Karpas-422 (cell line): ENCODE results near the gene PBX1. TPM values are rescaled to one million over a fixed set of nuclear protein-coding genes. Genes with fewer than 3 reads are reported as not detected.

Experiments
- DNase-seq: peaks from one replicate; pipeline ENCODE4 v3.0.0-alpha.2; 2015
- H2AFZ ChIP-seq: fragments of 200-600 bp; sonication (generic); 2 replicates; pipeline ENCODE4 v1.6.1; 2014; ENCODE audit warnings: antibody characterized with exemption, low read length, mixed read lengths
- H3K27ac ChIP-seq: fragments of 200-600 bp; sonication (generic); 2 replicates; pipeline ENCODE4 v1.5.1; 2014; ENCODE audit warnings: mild to moderate bottlenecking, low read length, moderate library complexity
- H3K27me3 ChIP-seq: fragments of 200-600 bp; sonication (generic); 2 replicates; pipeline ENCODE4 v1.6.1; 2014; ENCODE audit warnings: low read length, mixed read lengths
- H3K36me3 ChIP-seq: fragments of 200-600 bp; sonication (generic); 2 replicates; pipeline ENCODE4 v1.6.1; 2014; ENCODE audit warnings: low read length, mixed read lengths; ENCODE audit not compliant: insufficient read depth
- H3K4me1 ChIP-seq: fragments of 200-600 bp; sonication (generic); 2 replicates; pipeline ENCODE4 v1.6.1; 2014; ENCODE audit warnings: mild to moderate bottlenecking, low read length, mixed read lengths
- H3K4me2 ChIP-seq: fragments of 200-600 bp; sonication (generic); 2 replicates; pipeline ENCODE4 v1.6.1; 2014; ENCODE audit warnings: low read length, low read depth, mild to moderate bottlenecking; ENCODE audit not compliant: poor library complexity, severe bottlenecking
- H3K4me3 ChIP-seq: fragments of 200-600 bp; sonication (generic); 2 replicates; pipeline ENCODE4 v1.5.1; 2014; ENCODE audit warnings: mild to moderate bottlenecking, antibody characterized with exemption, low read length, mixed read lengths
- H3K79me2 ChIP-seq: fragments of 200-600 bp; sonication (generic); 2 replicates; pipeline ENCODE4 v1.6.1; 2014; ENCODE audit warnings: mild to moderate bottlenecking, low read length, mixed read lengths
- H3K9ac ChIP-seq: fragments of 200-600 bp; sonication (generic); 2 replicates; pipeline ENCODE4 v1.6.0; 2014; ENCODE audit warnings: low read length
- H3K9me2 ChIP-seq: fragments of 200-600 bp; sonication (generic), shearing (Covaris generic); replicated peaks from 2 replicates; pipeline ENCODE4 v1.6.0; 2014; ENCODE audit warnings: mild to moderate bottlenecking, low read length, moderate library complexity; ENCODE audit not compliant: insufficient read depth
- H3K9me3 ChIP-seq: fragments of 300-700, 200-600 bp; sonication (generic); 2 replicates; pipeline ENCODE4 v1.6.1; 2014; ENCODE audit warnings: low read length, mixed read lengths
- H4K20me1 ChIP-seq: fragments of 200-600 bp; sonication (generic); 2 replicates; pipeline ENCODE4 v1.6.1; 2014; ENCODE audit warnings: mild to moderate bottlenecking, antibody characterized with exemption, low read length, low read depth; ENCODE audit not compliant: insufficient read depth
- total RNA-seq: library from RNA; depleted of rRNA; stranded (reverse); fragments of >200 nt; shearing (Covaris generic); gene quantifications from 2 replicates; pipeline ENCODE4 v1.2.3, GENCODE V29; 2014; ENCODE audit warnings: low replicate concordance

The PBX1 gene
- total RNA-seq, 1 experiment from 2014 or later = 0.41 TPM

DNA sequence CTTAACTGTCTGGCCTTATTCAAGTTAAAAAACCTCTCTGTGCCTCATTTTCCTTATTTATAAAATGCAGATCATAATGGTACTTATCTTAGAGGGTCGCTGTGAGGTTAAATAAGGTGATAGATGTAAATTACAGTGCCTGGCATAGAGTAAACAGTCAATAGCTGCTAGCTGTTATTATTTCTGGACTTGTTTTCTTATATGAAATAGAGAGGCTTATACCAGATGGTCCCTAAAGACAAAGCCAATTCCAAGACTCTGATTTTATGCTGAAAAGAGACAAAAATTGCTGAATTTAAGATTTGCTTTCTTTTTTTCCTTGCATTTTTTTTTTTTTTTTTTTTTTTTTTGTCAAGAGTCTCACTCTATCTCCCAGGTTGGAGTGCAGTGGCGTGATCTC, 10.3 kb downstream of the PBX1 start:
- DNase-seq = no peak
- Histone ChIP-seq H3K27ac (no peak overlapping the region), H3K9ac (no peak overlapping the region), H3K36me3 (no peaks in the 10 kb centered on the region), H3K27me3 (no peaks in the 10 kb centered on the region), H4K20me1 (no peaks in the 10 kb centered on the region), H3K4me1 (no peaks in the 10 kb centered on the region), H3K9me2 (no peaks in the 10 kb centered on the region), H3K4me3 (no peak overlapping the region), H3K4me2 (no peak overlapping the region), H3K9me3 (peaks cover 3% of the 10 kb centered on the region; the same call in 1 of the 2 replicates), H2AFZ (no peak overlapping the region), H3K79me2 (no peaks in the 10 kb centered on the region)

DNA sequence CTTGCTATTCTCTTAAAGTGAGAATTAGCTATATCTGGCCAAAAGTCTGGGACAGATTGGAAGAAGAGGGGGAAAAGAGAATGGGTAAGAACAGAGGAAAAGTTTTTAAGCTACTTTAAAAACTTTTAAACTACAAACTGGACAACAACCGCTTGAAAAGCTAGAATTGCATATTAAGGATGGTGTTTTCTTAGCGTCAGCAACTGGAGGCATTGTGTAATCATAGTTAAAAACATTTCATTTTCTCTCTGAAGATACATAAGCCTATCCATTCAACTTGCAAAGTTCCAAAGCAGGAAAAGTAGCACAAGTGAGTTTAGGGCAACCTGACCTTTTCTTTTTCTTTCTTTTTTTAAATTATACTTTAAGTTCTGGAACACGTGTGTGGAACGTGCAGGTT, 10.9 kb downstream of the PBX1 start:
- no peaks in the 10 kb centered on the region for H3K36me3 ChIP-seq
- H2AFZ ChIP-seq = no peak overlapping the region
- H3K4me2 ChIP-seq = no peak overlapping the region
- no peaks in the 10 kb centered on the region for H3K27me3 ChIP-seq
- H3K27ac ChIP-seq = no peak overlapping the region
- H3K79me2 ChIP-seq = no peaks in the 10 kb centered on the region
- no peak overlapping the region for H3K4me3 ChIP-seq
- no peaks in the 10 kb centered on the region for H3K9me2 ChIP-seq
- no peak overlapping the region for H3K9ac ChIP-seq
- H4K20me1 ChIP-seq = no peaks in the 10 kb centered on the region
- no peak for DNase-seq
- no peaks in the 10 kb centered on the region for H3K4me1 ChIP-seq
- peaks cover 3% of the 10 kb centered on the region; the same call in 1 of the 2 replicates for H3K9me3 ChIP-seq

DNA sequence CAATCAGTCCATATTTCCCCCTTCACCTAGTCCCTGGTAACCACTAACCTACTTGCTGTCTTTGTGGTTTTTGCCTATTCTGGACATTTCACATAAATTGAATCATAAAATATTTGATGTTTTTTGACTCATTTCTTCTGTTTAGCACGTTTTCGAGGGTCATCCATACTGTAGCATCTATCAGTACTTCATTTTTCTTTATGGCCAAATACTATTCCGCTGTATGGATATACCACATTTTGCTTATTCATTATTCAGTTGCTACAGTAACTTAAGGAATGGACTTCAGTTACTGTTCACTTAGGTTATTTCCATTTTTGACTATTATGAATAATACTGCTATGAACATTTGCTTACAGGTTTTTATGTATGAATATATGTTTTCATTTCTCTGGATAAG, 12.3 kb downstream of the PBX1 start:
- H3K9me3 ChIP-seq = peaks cover 3% of the 10 kb centered on the region; the same call in 1 of the 2 replicates
- no peaks in the 10 kb centered on the region for H4K20me1 ChIP-seq
- H3K9ac ChIP-seq = no peak overlapping the region
- no peak overlapping the region for H3K27ac ChIP-seq
- no peaks in the 10 kb centered on the region for H3K79me2 ChIP-seq
- H3K4me1 ChIP-seq = no peaks in the 10 kb centered on the region
- no peak for DNase-seq
- H3K4me3 ChIP-seq = no peak overlapping the region
- no peaks in the 10 kb centered on the region for H3K27me3 ChIP-seq
- H3K4me2 ChIP-seq = no peak overlapping the region
- H2AFZ ChIP-seq = no peak overlapping the region
- no peaks in the 10 kb centered on the region for H3K36me3 ChIP-seq
- no peaks in the 10 kb centered on the region for H3K9me2 ChIP-seq

DNA sequence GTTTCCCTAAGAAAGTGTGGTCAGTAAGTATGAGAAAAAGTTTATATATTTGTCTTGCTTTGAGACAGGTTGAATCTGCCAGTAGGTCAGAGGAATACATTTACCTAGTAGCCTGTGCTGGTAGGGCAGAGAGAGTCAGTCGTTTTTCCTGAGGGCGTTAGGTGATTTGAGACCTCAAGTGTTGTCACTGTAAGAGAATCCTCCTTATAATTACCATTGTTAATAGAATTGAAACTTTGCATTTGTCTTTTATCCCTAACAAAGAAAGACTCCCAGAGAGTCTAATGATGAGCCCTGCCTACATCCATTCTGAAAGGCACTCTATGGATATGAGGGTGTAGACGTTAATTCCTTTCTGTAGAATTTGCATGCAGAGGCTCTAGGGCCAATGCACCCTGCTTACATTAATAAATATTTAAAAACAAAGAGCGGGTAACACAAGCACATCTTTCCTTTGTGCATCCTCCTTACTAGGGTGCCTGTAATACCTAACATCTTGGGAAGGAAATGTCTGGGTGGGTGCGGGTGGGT, 16.4 kb downstream of the PBX1 start:
- H3K4me1 ChIP-seq = no peaks in the 10 kb centered on the region
- H2AFZ ChIP-seq = no peak overlapping the region
- H4K20me1 ChIP-seq = no peaks in the 10 kb centered on the region
- no peaks in the 10 kb centered on the region for H3K9me2 ChIP-seq
- H3K27me3 ChIP-seq = no peaks in the 10 kb centered on the region
- peaks cover 3% of the 10 kb centered on the region; the same call in 1 of the 2 replicates for H3K9me3 ChIP-seq
- no peak overlapping the region for H3K4me2 ChIP-seq
- DNase-seq = no peak
- H3K36me3 ChIP-seq = no peaks in the 10 kb centered on the region
- H3K9ac ChIP-seq = no peak overlapping the region
- no peak overlapping the region for H3K4me3 ChIP-seq
- H3K79me2 ChIP-seq = no peaks in the 10 kb centered on the region
- no peak overlapping the region for H3K27ac ChIP-seq

- DNase-seq = no peak
- Histone ChIP-seq H3K4me1 (no peaks in the 10 kb centered on the region), H3K4me2 (no peak overlapping the region), H3K36me3 (no peaks in the 10 kb centered on the region), H3K27me3 (no peaks in the 10 kb centered on the region), H3K79me2 (no peaks in the 10 kb centered on the region), H3K9ac (no peak overlapping the region), H3K9me2 (no peaks in the 10 kb centered on the region), H3K9me3 (no peaks in the 10 kb centered on the region), H4K20me1 (no peaks in the 10 kb centered on the region), H3K4me3 (no peak overlapping the region), H2AFZ (no peak overlapping the region), H3K27ac (no peak overlapping the region)
These were observed 17.6 kb downstream of the PBX1 start for GRCh38 chr1:164576291-164577271.

DNA sequence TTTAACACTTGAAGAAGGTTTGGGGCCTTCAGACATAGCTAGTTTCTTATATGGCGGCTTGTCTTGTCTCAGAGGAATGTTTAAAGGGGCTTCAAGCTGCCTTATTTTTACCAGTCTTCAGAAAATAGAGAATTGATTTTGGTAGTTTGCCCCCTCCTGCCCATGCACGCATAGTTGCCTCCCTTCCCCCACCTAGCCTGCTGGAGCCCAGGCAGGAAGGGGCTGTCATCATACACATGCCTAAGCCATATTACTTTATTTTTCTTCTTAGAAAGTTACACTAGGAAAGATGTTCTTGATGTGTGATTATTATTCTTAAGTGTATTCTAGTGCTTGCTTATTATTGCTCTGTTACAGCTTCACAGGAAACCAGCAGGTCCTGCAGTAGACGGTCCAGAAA, 18.3 kb downstream of the PBX1 start:
- H3K36me3 ChIP-seq = no peaks in the 10 kb centered on the region
- no peaks in the 10 kb centered on the region for H3K9me2 ChIP-seq
- H3K27me3 ChIP-seq = no peaks in the 10 kb centered on the region
- H2AFZ ChIP-seq = no peak overlapping the region
- no peak overlapping the region for H3K4me3 ChIP-seq
- H3K9ac ChIP-seq = no peak overlapping the region
- DNase-seq = no peak
- no peaks in the 10 kb centered on the region for H3K79me2 ChIP-seq
- H3K4me2 ChIP-seq = no peak overlapping the region
- no peaks in the 10 kb centered on the region for H3K9me3 ChIP-seq
- H3K4me1 ChIP-seq = no peaks in the 10 kb centered on the region
- no peaks in the 10 kb centered on the region for H4K20me1 ChIP-seq
- no peak overlapping the region for H3K27ac ChIP-seq

DNA sequence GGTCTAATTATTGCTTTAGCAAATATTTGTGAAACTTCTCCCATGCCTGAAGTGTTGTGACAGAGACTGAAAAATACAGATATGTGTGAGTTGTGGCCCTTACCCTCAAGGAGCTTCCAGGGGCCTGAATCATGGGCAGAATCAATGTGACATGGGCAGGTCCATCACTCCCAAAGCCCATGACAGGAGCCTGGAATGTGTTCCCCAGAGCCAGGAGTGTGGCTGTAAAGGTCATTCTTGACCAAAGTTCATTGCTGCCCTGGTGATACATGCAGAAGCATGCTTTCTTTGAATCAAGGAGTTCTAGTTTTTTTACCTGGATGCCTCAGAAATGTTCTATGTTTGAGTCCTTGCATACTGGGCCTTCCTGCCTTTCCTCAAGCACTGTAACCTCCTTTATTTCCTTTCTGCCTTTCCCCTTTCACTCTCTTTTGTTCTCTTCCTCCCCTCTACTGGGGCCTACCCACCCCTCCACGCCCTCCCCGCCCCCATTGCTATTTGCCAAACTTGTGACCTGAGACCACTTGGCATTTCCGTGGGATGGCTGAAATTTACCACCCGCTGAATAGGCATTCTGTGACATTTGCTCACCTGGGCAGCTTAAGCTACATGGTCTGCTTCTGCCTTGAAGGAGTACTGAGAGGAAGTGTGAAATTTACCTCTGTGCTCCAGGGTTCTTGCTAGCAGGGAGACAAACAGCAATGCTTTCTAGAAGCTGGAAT, 19.7 kb downstream of the PBX1 start:
- H4K20me1 ChIP-seq = no peaks in the 10 kb centered on the region
- no peak overlapping the region for H2AFZ ChIP-seq
- H3K27me3 ChIP-seq = no peaks in the 10 kb centered on the region
- no peaks in the 10 kb centered on the region for H3K79me2 ChIP-seq
- no peak overlapping the region for H3K27ac ChIP-seq
- no peaks in the 10 kb centered on the region for H3K36me3 ChIP-seq
- H3K4me1 ChIP-seq = no peaks in the 10 kb centered on the region
- no peak overlapping the region for H3K4me2 ChIP-seq
- H3K9me3 ChIP-seq = no peaks in the 10 kb centered on the region
- H3K9ac ChIP-seq = no peak overlapping the region
- no peak overlapping the region for H3K4me3 ChIP-seq
- no peaks in the 10 kb centered on the region for H3K9me2 ChIP-seq
- no peak for DNase-seq

GRCh38 chr1:164579381-164579780, 20.4 kb downstream of the PBX1 start:
- H3K36me3 ChIP-seq = no peaks in the 10 kb centered on the region
- H2AFZ ChIP-seq = no peak overlapping the region
- no peak for DNase-seq
- no peaks in the 10 kb centered on the region for H3K79me2 ChIP-seq
- H3K27me3 ChIP-seq = no peaks in the 10 kb centered on the region
- H4K20me1 ChIP-seq = no peaks in the 10 kb centered on the region
- no peak overlapping the region for H3K27ac ChIP-seq
- no peak overlapping the region for H3K4me3 ChIP-seq
- no peaks in the 10 kb centered on the region for H3K4me1 ChIP-seq
- no peaks in the 10 kb centered on the region for H3K9me2 ChIP-seq
- H3K9ac ChIP-seq = no peak overlapping the region
- H3K4me2 ChIP-seq = no peak overlapping the region
- no peaks in the 10 kb centered on the region for H3K9me3 ChIP-seq
